ENCODE measurements around the gene CD79B. TPM values are rescaled to one million over a fixed set of nuclear protein-coding genes. Genes with fewer than 3 reads are reported as not detected.

CD79B gene
- total and polyA plus RNA-seq, 2 of the 8 experiments (the other 6 are each of a cell fraction or from before 2014, with no cell fraction given) = 1.5 to 3.9 TPM

- no peak overlapping the region for H3K56ac ChIP-seq (replicated peaks; ENCODE audit: insufficient read length, low read depth, low read length)
- no peak overlapping the region for H3K9ac ChIP-seq (replicated peaks in 1 of 4; ENCODE audit: extremely low read depth in 1 of 4, low read depth in 3 of 4, low read length in 3 of 4)
- no peaks in the 10 kb centered on the region for H3K27me3 ChIP-seq (replicated peaks in 1 of 4; ENCODE audit: control insufficient read depth in 3 of 4, extremely low read depth in 1 of 4, insufficient read depth in 3 of 4, low read length in 3 of 4)
- H3K4ac ChIP-seq (replicated peaks; ENCODE audit: insufficient read length, low read depth, low read length) = no peak overlapping the region
- H2BK120ac ChIP-seq (replicated peaks; ENCODE audit: low read depth, low read length) = no peak overlapping the region
- WGBS, 2 experiments (ENCODE audit: extremely low coverage in 1 of 2, insufficient coverage in 1 of 2, insufficient read length in 1 of 2, insufficient replicate concordance in 2 of 2, low coverage in 1 of 2, low lambda C conversion rate in 2 of 2, missing lambda C conversion rate in 1 of 2) = 78% methylated on average over 8 of the region's 8 CpGs; no CpG with 5 or more reads in 1 of the 2 experiments
- no peak overlapping the region for H2AK5ac ChIP-seq (ENCODE audit: low read depth, low read length)
- DNase-seq (ENCODE audit: low read depth in 1 of 2, low spot score in 2 of 2) (no peak), FAIRE-seq (no peak)
- no peak overlapping the region for H4K5ac ChIP-seq (ENCODE audit: insufficient read length, low read depth, low read length)
- H3K14ac ChIP-seq (ENCODE audit: insufficient read length) = no peak overlapping the region
- no peak overlapping the region for H2AFZ ChIP-seq (ENCODE audit: low read length)
- no peaks in the 10 kb centered on the region for H3K23me2 ChIP-seq (ENCODE audit: low read depth, low read length)
- no peaks in the 10 kb centered on the region for H3K36me3 ChIP-seq (ENCODE audit: control insufficient read depth in 2 of 4, insufficient read depth in 4 of 4, low read length in 3 of 4)
- no peaks in the 10 kb centered on the region for H4K20me1 ChIP-seq (replicated peaks in 1 of 2; ENCODE audit: control insufficient read depth in 1 of 2, insufficient read depth in 2 of 2, low read length in 2 of 2)
- no peak overlapping the region for H3K23ac ChIP-seq (ENCODE audit: insufficient read length)
- no peak overlapping the region for H3K4me3 ChIP-seq (ENCODE audit: extremely low read depth in 1 of 4, insufficient read depth in 2 of 4, low read depth in 3 of 4, low read length in 4 of 4)
- no peak overlapping the region for H4K8ac ChIP-seq (ENCODE audit: extremely low read depth, insufficient read depth, low read length)
- no peak overlapping the region for H3K18ac ChIP-seq (ENCODE audit: extremely low read depth, low read length)
- peaks cover 0 to 16% (median 12%) of the 10 kb centered on the region in 4 experiments; a peak in 6 of 7 replicates for H3K4me1 ChIP-seq (replicated peaks in 1 of 4; ENCODE audit: control insufficient read depth in 3 of 4, insufficient read depth in 4 of 4, low read length in 3 of 4)
- no peak overlapping the region for H2BK15ac ChIP-seq (ENCODE audit: low read length)
- no peak overlapping the region for H3K4me2 ChIP-seq (ENCODE audit: insufficient read depth in 1 of 2, low read depth in 2 of 2, low read length in 2 of 2)
- no peak overlapping the region for H2BK20ac ChIP-seq (ENCODE audit: low read length)
- no peak overlapping the region for H4K91ac ChIP-seq (replicated peaks; ENCODE audit: insufficient read length, low read length)
- no peaks in the 10 kb centered on the region for H3K79me1 ChIP-seq (ENCODE audit: low read depth, low read length)
- no peak overlapping the region for H2BK12ac ChIP-seq (ENCODE audit: low read depth, low read length)
- H3K27ac ChIP-seq (ENCODE audit: low read depth, low read length) = no peak overlapping the region
- ChIA-PET POLR2A (ENCODE audit: partially characterized antibody) (no interaction called here), CTCF (ENCODE audit: partially characterized antibody) (interaction anchor here (0.6 to 11.4 kb wide), 16 partner anchors 9 to 206 kb away, joined by 3 to 164 read pairs (median 4); partner anchors contain the start of genes CSHL1 and GH1)
- H2BK5ac ChIP-seq (ENCODE audit: low read depth, low read length) = no peak overlapping the region
- H3K9me3 ChIP-seq (ENCODE audit: insufficient read depth in 2 of 2, low read depth in 1 of 2, low read length in 1 of 2) = no peaks in the 10 kb centered on the region
- no peaks in the 10 kb centered on the region for H3K79me2 ChIP-seq (ENCODE audit: control insufficient read depth in 1 of 2, insufficient read depth in 2 of 2, low read length in 2 of 2)
- no peak for TF ChIP-seq EZH2 (IDR thresholded peaks at IDR 0.05; ENCODE audit: low read depth, low read length, severe bottlenecking)
- no peak for TF ChIP-seq POLR2AphosphoS5 (IDR thresholded peaks at IDR 0.05; ENCODE audit: low read depth, low read length)
- no peak for TF ChIP-seq BACH1 (IDR thresholded peaks at IDR 0.05; ENCODE audit: low read length)
Observed at GRCh38 chr17:63927464-63928171, 4.5 kb downstream of the CD79B start.
